OCI-M2 (cell line): ENCODE data around the gene NRROS.

Source experiments
- DNase-seq: peaks from one replicate; lab custom pipeline; 2025; ENCODE audit not compliant: unreplicated experiment; lab: John Stamatoyannopoulos, UW

The NRROS gene

GRCh38 chr3:196645897-196646665 is 6.6 kb downstream of the NRROS start:
- no peak for DNase-seq

GRCh38 chr3:196646666-196647216 is 7.2 kb downstream of the NRROS start:
- DNase-seq, result no peak

GRCh38 chr3:196650740-196651311 is 11.3 kb downstream of the NRROS start:
- DNase-seq, result peak; percentile 44

- DNase-seq, result no peak
Observed at GRCh38 chr3:196651819-196652218, 12.3 kb downstream of the NRROS start.

- DNase-seq, result no peak
Observed at GRCh38 chr3:196652961-196653795, 13.7 kb downstream of the NRROS start.

- DNase-seq, result no peak
Observed at GRCh38 chr3:196654006-196654734, 14.7 kb downstream of the NRROS start.

GRCh38 chr3:196654735-196655090 is 15.2 kb downstream of the NRROS start:
- DNase-seq, result no peak

GRCh38 chr3:196655496-196655895 is 16.0 kb downstream of the NRROS start:
- DNase-seq, result no peak

- no peak for DNase-seq
Observed at GRCh38 chr3:196656213-196656612, 16.7 kb downstream of the NRROS start.

- no peak for DNase-seq
Observed at GRCh38 chr3:196659901-196660351, 20.4 kb downstream of the NRROS start.

- DNase-seq, result no peak
Observed at GRCh38 chr3:196660381-196661166, 21.1 kb downstream of the NRROS start.

GRCh38 chr3:196661400-196661799 is 21.9 kb downstream of the NRROS start:
- no peak for DNase-seq

GRCh38 chr3:196662033-196662432 is 22.5 kb downstream of the NRROS start:
- DNase-seq, result no peak

- DNase-seq, result no peak
Observed at GRCh38 chr3:196662711-196663571, 23.4 kb downstream of the NRROS start.

- no peak for DNase-seq
Observed at GRCh38 chr3:196666001-196666867, 26.7 kb downstream of the NRROS start.

GRCh38 chr3:196667056-196667825 is 27.7 kb downstream of the NRROS start:
- no peak for DNase-seq

- no peak for DNase-seq
Observed at GRCh38 chr3:196670339-196670738, 30.8 kb downstream of the NRROS start.
